HS-5 (cell line): Measurements from ENCODE around the gene MRPL4.
"Not testable (repeated sequence)": the region's sequence is repeated elsewhere in the genome, so short reads cannot be mapped to it uniquely, and the experiment has no call there.

Experiments used
- DNase-seq: peaks from one replicate; pipeline ENCODE4 v3.0.0-alpha.2; 2012; ENCODE audit warnings: low read depth

Gene MRPL4

DNA sequence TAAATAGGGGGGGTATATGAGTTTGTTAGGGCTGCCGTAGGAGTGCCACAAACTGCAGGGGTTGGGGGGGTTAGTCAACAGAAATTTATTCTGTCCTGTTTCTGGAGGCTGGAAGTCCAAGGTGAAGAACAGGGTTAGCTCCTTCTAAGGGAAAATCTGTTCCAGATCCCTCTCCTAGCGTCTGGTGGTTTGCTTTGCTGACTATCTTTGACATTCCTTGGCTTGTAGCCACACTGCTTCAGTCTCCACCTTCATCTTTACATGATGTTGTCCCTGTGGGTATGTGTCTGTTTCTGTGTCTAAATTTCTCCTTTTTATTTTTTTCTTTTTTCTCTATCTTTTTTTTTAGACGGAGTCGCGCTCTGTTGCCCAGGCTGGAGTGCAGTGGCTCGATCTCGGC lies 10.8 kb downstream of the MRPL4 start:
- DNase-seq, result no peak

DNA sequence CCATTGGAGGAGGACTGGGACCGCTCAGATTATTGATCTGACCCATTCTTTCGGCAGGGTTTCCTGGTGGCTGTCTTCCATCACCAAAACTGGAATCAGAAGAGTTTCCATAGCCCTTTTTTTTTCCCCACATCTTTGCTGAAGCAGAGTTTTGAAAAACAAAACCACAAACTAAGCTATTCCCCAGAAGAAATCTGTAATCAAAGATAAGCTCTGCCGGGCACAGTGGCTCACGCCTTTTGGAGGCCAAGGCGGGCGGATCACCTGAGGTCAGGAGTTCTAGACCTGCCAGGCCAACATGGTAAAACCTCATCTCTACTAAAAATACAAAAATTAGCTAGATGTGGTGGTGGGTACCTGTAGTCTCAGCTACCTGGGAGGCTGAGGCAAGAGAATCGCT lies 14.7 kb downstream of the MRPL4 start:
- DNase-seq, result no peak

DNA sequence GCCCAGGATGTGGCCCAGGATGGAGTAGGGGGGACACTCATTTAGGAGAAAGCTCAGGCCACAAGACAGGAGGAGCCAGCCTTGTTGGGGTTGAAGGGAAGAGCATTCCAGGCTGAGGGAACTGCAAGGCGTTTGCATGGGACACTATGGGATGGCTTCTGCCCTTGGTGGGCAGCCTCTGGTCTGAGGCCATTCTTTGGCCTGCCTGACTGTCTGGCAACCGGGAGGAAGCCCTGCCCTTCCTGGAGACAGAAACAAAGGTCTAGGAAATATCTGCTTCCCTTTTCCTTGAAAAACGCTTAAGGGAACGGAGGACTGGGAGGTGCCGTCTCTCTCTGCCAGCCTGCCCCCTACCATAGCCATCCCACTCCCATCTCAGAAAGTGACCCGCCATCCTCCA lies 16.1 kb downstream of the MRPL4 start:
- no peak for DNase-seq

DNA sequence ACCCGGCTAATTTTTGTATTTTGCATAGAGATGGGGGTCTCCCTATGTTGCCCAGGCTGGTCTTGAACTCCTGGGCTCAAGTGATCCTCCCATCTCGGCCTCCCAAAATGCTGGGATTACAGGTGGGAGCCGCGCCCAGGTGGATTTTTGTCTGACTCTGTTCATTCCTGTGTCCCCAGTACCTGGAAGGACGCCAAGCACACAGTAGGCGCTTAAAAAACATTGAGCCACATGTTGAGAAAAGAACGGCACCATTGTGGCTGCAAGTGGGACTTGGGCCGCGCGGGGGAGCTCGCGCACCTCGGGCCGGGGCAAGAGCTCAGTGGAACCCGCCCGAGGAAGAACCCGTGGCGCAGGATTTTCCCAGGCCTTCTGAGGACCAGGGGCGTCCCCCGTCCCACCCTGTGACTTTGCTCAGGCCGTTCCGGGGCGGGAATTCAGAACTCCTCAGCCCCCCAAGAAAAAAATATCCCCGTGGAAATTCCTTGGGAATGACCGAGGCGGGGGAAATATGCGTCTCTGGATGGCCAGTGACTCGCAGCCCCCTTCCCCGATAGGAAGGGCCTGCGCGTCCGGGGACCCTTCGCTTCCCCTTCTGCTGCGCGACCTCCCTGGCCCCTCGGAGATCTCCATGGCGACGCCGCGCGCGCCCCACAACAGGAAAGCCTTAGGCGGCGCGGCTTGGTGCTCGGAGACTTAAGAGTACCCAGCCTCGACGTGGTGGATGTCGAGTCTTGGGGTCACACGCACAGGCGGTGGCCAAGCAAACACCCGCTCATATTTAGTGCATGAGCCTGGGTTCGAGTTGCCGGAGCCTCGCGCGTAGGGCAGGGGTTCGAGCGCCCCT lies 17.5 kb downstream of the MRPL4 start:
- DNase-seq, result no peak

DNA sequence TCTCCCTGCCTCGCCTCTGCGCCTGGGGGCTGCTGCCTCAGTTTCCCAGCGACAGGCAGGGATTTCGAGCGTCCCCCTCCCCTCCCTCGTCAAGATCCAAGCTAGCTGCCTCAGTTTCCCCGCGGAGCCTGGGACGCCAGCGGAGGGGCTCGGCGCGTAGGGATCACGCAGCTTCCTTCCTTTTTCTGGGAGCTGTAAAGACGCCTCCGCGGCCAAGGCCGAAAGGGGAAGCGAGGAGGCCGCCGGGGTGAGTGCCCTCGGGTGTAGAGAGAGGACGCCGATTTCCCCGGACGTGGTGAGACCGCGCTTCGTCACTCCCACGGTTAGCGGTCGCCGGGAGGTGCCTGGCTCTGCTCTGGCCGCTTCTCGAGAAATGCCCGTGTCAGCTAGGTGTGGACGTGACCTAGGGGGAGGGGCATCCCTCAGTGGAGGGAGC lies 18.2 kb downstream of the MRPL4 start:
- DNase-seq, result no peak

DNA sequence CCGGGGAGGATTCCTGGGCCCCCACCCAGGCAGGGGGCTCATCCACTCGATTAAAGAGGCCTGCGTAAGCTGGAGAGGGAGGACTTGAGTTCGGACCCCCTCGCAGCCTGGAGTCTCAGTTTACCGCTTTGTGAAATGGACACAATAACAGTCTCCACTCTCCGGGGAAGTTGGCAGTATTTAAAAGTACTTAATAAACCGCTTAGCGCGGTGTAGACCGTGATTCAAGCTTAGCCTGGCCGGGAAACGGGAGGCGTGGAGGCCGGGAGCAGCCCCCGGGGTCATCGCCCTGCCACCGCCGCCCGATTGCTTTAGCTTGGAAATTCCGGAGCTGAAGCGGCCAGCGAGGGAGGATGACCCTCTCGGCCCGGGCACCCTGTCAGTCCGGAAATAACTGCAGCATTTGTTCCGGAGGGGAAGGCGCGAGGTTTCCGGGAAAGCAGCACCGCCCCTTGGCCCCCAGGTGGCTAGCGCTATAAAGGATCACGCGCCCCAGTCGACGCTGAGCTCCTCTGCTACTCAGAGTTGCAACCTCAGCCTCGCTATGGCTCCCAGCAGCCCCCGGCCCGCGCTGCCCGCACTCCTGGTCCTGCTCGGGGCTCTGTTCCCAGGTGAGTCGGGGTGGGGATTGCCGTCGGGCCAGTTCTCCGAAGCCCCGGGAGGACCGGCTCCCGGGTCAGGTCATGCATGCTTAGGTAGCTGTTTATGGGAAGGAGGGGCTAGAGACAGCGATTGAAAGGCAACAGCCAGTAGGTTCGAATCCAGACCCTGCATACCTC lies 18.8 kb downstream of the MRPL4 start, which contains the start of gene ICAM1:
Gene ICAM1, plus strand, starts transcription at position 505 of the 779 bp plus-strand sequence. Its CDS starts 40 bp downstream, at position 545.
- peak; percentile 67 for DNase-seq

DNA sequence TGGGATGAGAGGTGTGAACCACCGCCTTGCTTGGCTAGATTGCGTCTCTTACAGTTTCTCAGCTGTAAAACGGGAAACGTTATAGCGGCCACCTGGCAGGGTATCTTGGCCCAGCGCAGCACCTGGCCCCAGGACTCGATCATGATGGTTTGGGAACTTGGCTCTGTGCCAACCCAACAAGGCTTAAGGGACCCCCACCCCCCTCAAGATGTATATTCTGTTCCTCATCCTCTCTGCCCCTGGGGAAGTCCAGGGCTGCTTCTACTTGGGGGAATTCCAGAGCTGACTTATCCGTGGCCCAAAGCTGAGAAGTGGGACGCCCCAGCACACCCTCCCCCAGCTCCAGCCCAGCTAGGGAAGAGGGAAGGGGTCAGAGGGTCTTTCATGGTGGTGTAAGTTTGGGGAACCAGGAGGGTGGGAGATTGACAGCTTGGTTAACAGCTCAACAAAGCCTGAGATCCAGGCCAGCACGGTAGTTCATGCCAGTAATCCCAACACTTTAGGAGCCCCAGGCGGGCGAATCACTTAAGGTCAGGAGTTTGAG lies 19.6 kb downstream of the MRPL4 start:
- DNase-seq, result no peak

DNA sequence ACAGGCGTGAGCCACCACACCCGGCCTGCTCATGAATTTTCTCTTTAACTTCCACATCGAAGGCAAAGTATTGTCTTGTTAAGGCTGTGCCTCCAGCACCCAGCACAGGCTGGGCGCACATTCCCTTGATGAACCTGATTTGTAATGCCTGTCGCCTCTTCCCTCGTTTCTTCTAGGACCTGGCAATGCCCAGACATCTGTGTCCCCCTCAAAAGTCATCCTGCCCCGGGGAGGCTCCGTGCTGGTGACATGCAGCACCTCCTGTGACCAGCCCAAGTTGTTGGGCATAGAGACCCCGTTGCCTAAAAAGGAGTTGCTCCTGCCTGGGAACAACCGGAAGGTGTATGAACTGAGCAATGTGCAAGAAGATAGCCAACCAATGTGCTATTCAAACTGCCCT lies 22.6 kb downstream of the MRPL4 start:
- DNase-seq, result no peak

DNA sequence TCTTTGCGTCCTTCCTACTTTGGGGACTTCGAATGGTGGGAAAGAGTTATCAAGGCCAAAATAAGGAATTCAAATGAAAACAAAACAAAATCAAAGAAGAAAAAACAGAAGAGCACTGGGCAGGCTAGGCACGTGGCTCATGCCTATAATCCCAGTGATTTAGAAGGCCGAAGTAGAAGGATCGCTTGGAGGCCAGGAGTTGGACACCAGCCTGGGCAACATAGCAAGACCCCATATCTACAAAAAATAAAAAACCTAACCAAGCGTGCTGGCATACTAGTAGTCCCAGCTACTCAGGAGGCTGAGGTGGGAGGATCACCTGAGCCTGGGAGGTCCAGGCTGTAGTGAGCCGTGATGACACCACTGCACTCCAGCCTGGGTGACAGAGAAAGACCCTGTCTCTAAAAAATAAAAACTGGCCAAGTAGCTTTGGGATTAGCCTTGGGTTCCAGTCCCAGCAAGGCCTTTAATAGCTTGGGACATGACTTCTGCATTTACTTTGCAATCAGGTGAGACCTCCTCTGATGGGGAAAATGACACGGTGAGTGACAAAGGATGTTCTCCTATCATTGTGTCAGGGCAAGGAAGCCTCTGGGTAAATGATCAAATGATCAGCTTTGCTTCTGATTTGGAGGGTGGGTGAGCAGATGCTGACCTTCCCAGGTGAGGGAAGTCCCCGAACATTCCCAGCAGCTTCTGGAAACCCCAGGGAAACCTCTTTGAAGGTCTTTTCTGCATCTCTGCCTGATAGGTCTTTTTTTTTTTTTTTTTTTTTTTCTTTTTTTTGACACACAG lies 26.0 kb downstream of the MRPL4 start:
- no peak for DNase-seq

DNA sequence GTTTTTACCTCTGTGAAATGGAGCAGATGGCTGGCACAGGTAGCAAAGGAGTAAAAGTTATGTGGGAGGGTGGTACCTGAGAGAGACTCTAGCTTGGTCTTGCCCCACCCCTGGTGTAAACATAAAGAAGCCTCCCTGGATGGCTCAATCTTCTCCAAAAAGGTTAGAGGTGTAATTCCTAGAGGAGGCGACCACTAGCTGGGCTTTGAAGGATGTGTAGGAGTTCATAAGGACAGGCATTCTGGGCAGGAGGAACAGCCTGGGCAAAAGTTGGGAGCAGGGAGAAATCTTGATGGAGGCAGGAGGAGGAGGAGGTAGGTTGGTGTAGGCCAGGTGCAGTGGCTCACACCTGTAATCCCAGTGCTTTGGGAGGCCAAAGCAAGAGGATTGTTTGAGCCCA lies 26.9 kb downstream of the MRPL4 start:
- no peak for DNase-seq

DNA sequence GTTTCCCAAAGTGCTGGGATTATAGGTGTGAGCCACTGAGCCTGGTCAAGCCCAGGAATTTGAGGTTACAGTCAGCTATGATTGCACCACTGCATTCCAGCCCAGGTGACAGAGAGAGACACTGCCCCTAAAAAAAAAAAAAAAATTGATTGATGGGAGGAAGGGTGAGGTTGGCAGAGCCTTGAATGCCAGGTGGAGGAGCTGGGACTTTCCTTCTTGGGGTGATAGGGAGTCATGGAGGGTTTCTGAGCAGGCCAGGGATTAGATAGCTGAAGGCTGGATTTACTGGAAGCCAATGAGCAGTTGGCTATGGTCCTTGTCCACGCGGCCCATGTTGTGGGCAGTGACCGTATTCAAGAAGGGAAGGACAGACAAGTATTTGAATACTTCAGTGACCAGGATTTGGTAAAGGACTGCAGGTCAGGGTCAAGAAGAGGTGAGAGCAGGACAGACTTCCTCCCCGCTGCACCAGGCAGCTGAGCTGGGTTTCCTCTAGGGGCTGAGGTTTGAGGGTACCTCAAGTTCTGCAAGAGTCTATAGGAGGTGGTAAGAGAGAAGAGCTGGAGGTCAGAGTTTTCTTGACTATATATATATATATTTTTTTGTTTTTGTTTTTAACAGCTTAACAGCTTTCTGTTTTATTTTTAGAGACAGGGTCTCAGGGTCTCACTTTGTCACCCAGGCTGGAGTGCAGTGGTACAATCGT lies 27.9 kb downstream of the MRPL4 start:
- DNase-seq, result no peak

DNA sequence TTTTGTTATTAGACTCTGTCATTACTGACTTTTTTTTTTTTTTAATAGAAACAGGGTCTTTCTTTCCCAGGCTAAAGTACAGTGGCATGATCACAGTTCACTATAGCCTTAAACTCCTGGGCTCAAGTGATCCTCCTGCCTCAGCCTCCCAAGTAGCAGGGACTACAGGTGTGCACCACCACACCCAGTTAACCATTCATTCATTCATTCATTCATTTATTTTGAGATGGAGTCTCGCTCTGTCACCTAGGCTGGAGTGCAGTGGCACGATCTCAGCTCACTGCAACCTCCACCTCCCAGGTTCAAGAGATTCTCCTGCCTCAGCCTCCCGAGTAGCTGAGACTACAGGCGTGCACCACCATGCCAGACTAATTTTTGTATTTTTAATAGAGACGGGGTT lies 30.0 kb downstream of the MRPL4 start:
- not testable (repeated sequence) for DNase-seq

DNA sequence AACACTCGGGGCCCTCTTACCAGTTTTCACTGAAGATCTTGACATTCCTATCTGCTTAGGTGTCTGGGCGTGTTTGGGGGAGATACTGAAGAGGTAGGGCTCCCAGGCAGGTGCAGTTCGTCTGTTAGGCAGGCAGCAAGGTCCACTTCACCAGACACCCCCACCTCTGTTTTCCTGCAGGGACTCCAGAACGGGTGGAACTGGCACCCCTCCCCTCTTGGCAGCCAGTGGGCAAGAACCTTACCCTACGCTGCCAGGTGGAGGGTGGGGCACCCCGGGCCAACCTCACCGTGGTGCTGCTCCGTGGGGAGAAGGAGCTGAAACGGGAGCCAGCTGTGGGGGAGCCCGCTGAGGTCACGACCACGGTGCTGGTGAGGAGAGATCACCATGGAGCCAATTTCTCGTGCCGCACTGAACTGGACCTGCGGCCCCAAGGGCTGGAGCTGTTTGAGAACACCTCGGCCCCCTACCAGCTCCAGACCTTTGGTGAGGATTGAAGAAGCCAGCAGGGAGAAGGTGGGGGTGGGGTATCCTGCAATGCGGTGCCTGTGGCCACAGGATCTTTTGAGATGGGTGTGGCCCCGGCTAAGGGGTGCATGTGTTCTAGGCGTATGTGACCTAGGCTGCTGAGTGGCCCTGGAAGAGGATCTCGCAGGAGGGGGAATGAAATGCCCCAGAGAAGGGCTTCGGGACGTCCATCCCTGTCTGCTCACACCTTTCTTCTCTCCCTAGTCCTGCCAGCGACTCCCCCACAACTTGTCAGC lies 31.5 kb downstream of the MRPL4 start:
- DNase-seq, result no peak

DNA sequence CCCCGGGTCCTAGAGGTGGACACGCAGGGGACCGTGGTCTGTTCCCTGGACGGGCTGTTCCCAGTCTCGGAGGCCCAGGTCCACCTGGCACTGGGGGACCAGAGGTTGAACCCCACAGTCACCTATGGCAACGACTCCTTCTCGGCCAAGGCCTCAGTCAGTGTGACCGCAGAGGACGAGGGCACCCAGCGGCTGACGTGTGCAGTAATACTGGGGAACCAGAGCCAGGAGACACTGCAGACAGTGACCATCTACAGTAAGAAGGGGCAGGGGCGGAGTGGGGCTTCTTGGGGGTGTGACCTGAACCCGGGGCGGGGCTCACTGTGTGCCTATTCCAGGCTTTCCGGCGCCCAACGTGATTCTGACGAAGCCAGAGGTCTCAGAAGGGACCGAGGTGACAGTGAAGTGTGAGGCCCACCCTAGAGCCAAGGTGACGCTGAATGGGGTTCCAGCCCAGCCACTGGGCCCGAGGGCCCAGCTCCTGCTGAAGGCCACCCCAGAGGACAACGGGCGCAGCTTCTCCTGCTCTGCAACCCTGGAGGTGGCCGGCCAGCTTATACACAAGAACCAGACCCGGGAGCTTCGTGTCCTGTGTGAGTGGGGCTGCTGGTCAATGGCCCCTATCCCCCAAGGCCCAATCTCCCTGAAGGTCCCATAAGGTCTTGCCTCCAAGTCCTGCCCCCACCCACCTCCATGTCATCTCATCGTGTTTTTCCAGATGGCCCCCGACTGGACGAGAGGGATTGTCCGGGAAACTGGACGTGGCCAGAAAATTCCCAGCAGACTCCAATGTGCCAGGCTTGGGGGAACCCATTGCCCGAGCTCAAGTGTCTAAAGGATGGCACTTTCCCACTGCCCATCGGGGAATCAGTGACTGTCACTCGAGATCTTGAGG lies 32.3 kb downstream of the MRPL4 start:
- no peak for DNase-seq

DNA sequence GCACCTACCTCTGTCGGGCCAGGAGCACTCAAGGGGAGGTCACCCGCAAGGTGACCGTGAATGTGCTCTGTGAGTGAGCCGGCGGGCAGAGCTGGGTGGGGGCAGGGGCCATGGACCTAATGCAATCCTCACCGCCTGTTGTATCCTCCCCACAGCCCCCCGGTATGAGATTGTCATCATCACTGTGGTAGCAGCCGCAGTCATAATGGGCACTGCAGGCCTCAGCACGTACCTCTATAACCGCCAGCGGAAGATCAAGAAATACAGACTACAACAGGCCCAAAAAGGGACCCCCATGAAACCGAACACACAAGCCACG lies 32.9 kb downstream of the MRPL4 start:
- no peak for DNase-seq

DNA sequence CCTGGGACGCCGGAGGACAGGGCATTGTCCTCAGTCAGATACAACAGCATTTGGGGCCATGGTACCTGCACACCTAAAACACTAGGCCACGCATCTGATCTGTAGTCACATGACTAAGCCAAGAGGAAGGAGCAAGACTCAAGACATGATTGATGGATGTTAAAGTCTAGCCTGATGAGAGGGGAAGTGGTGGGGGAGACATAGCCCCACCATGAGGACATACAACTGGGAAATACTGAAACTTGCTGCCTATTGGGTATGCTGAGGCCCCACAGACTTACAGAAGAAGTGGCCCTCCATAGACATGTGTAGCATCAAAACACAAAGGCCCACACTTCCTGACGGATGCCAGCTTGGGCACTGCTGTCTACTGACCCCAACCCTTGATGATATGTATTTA lies 33.4 kb downstream of the MRPL4 start:
- DNase-seq, result no peak

DNA sequence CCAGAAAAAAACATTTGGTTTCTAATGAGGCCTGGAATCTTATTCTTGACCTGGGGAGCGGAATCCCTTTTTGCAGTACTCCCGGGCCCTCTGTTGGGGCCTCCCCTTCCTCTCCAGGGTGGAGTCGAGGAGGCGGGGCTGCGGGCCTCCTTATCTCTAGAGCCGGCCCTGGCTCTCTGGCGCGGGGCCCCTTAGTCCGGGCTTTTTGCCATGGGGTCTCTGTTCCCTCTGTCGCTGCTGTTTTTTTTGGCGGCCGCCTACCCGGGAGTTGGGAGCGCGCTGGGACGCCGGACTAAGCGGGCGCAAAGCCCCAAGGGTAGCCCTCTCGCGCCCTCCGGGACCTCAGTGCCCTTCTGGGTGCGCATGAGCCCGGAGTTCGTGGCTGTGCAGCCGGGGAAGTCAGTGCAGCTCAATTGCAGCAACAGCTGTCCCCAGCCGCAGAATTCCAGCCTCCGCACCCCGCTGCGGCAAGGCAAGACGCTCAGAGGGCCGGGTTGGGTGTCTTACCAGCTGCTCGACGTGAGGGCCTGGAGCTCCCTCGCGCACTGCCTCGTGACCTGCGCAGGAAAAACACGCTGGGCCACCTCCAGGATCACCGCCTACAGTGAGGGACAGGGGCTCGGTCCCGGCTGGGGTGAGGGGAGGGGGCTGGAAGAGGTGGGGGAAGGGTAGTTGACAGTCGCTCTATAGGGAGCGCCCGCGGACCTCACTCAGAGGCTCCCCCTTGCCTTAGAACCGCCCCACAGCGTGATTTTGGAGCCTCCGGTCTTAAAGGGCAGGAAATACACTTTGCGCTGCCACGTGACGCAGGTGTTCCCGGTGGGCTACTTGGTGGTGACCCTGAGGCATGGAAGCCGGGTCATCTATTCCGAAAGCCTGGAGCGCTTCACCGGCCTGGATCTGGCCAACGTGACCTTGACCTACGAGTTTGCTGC lies 35.1 kb downstream of the MRPL4 start, which contains the start of gene ICAM4:
Gene ICAM4, plus strand, starts transcription at position 153 of the 935 bp plus-strand sequence. Its CDS starts 58 bp downstream, at position 211.
- no peak for DNase-seq

DNA sequence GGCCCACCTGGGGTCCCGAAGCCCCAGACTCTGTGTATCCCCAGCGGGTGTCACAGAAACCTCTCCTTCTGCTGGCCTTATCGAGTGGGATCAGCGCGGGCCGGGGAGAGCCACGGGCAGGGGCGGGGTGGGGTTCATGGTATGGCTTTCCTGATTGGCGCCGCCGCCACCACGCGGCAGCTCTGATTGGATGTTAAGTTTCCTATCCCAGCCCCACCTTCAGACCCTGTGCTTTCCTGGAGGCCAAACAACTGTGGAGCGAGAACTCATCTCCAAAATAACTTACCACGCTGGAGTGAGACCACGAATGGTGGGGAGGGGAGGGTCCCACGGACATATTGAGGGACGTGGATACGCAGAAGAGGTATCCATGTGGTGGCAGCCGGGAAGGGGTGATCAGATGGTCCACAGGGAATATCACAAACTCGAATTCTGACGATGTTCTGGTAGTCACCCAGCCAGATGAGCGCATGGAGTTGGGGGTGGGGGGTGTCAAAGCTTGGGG lies 36.7 kb downstream of the MRPL4 start:
- peak; percentile 63 for DNase-seq
